Left hindlimb (tissue), 1 donor: ENCODE measurements around the gene KCNQ1OT1.

ENCODE experiments used
- DNase-seq: peaks from one replicate; pipeline ENCODE4 v3.0.0-alpha.2; 2018

The KCNQ1OT1 gene

DNA sequence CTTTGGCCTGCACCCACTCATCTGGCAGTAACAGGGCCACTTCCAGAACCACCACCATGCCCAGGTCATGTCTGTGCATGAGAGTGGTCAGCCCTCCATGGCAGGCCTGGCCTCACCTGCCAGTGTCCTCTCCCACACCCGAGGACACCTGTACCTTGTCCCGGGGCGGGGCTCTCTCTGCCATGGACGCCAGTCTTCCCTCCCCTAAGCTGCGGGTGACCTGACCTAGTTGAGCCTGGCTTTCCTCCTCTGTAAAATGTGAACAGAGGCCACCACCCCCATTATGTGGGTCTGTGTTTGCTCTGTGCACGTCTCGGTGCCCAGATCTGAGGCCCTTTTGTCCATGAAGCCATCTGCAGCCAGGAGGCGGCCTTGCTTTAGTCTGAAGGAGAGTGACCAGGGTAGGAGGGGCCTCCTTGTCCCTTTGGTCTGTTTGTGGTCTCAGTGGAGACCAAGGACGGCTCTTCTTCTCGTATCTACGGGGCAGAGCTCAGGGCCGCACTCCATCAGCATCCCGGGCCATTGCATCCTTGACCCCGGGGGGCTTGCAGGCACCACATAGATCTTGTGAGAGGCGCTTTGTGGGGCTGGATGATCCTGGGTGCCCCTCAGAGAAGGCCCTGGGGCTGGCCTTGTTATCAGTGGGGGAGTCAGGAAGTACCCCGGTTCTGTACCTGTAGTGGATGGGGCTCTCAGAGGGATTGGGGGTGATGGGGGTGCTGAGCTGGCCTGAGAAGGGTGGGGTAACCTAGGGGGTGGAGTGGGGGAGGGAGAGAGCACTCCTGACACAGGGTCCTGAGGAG, 133.4 kb downstream of the KCNQ1OT1 start:
- peak; percentile 22 for DNase-seq

DNA sequence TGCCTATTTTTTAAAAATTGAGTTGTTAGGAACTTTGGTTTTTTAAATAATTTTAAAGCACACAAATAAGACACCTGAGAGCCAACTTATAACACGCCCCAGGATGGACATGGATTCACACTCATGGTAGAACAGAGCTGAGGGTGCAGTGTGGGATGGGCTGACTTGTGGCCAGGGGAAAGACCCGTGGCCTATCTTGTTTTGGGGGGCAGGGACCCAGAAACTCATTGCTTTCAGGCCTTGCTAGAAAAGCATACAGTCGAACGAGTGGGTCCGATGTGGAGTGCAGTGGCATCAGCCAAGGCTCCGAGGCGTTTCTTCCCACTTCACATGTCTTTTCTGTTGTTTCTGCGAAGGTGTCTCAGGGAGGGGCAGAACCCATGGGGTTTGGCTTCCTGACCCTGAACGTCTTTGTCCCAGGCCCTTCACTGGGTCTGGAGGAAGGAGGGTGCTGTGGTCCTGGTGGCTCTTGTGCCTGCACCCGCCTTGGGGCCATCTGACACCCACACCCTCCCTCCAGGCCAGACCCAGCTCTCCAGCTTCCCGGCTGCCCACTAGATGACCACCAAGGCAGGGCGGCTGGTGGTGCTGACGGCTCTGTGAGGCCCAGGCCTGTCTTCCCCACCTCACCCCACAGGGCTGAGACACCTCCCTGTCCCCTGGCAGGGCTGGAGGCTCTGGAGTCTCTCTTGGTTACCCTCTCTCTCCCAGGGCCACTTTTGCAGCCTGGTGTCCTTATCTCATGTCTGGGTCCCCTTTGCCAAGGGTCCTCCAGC, 134.2 kb downstream of the KCNQ1OT1 start:
- no peak for DNase-seq

DNA sequence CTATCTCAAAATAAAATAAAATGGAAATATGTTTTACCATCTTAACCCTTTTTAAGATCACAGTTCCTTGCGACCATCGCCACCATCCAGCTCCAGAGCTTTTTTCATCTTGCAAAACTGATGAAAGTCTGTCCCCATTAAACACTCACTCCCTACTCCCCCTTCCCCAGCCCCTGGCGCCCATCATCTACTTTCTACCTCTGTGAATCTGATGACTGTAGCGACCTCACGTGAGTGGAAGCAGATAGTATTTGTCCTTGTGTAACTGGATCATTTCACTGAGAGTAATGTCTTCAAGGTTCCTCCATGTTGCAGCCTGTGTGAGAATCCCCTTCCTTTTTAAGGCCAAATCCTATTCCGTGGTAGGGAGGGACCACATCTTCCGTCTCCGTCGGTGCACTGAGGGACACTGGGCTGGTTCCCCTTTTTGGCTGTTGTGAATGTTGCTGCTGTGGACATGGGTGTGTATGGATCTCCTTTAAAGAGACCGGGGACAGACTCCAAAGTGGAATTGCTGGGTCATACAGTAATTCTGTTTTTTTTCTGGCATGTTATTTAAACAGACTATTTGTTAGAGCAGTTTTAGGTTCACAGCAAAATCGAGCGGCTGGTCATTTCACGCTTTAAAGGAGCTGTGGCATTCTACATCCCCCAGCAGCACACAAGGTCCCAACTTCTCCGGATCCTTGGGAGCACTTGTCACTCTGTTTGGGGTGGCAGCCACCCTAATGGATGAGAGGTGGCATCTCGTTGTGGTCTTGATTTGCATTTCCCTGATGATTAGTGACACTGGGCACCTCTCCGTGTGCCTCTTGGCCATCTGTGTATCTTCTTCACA, 135.0 kb downstream of the KCNQ1OT1 start:
- DNase-seq, result peak; percentile 26

DNA sequence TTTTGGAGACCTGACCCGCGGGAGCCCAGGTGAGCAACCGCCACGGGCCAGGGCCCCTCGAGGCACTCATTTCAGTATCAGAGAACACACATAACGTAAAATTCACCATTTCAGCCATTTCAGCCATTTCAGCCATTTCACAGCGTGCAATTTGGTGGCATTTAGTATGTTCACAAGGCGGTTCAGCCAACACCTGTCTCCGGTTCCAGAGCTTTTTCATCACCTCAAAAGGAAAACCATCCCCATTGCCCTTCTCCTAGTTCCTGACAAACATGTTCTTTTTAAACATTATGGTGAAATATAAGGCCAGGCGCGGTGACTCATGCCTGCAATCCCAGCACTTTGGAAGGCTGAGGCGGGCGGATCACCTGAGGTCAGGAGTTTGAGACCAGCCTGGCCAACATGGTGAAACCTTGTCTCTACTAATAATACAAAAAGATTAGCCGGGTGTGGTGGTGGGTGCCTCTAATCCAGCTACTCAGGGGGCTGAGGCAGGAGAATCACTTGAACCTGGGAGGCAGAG, 135.7 kb downstream of the KCNQ1OT1 start:
- no peak for DNase-seq

DNA sequence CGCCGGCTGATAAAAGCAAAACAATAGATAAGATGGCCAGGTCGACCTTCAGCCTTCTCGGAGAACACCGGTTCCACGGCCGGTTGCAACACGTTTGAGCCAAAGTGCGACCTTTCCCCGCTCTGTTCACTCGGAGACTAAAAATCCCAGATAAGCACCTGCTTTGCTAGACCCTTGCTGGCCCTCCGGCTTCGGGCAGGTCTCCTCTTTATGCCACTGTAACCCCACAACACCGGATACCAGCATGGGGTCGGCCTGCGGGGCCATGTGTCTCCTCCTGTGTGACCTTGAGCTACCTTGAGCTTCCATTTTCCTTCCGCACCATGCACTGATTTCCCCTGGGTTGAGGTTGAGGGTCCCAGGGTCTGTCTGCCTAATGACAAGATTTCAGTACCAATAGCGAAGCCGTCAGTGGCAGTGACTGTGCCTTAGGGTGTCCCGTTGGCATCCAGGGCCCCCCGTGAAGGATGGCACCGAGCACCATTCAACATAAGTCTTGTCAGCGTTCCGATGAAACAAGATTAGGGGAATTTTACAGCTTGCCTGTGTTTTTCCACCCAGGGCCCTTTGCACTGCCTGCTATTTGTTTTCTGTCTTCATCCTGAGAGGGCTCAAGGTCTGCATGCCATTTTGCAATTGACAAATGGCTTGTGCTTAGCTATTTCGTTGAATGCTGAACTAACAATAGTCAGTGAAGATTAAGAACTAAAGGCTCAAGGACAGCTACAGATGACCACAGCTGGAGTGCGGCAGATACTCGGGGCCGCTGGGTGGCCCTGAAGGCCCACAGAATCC, 136.4 kb downstream of the KCNQ1OT1 start:
- DNase-seq, result no peak

DNA sequence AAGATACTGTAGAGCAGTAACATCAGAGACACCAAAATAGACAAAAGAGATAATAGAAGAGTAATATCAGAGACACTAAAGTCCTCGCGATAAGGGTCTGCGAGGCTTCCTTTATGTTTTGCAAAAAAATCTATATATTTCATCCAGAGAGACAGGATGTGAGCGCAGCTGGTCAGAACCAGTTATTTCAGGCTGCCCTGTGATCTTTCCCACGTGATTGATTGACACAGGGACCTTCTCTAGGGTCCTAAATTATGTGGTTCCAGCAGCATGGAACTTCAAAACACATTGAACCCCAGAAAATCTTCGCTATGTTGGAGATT, 136.9 kb downstream of the KCNQ1OT1 start:
- no peak for DNase-seq

DNA sequence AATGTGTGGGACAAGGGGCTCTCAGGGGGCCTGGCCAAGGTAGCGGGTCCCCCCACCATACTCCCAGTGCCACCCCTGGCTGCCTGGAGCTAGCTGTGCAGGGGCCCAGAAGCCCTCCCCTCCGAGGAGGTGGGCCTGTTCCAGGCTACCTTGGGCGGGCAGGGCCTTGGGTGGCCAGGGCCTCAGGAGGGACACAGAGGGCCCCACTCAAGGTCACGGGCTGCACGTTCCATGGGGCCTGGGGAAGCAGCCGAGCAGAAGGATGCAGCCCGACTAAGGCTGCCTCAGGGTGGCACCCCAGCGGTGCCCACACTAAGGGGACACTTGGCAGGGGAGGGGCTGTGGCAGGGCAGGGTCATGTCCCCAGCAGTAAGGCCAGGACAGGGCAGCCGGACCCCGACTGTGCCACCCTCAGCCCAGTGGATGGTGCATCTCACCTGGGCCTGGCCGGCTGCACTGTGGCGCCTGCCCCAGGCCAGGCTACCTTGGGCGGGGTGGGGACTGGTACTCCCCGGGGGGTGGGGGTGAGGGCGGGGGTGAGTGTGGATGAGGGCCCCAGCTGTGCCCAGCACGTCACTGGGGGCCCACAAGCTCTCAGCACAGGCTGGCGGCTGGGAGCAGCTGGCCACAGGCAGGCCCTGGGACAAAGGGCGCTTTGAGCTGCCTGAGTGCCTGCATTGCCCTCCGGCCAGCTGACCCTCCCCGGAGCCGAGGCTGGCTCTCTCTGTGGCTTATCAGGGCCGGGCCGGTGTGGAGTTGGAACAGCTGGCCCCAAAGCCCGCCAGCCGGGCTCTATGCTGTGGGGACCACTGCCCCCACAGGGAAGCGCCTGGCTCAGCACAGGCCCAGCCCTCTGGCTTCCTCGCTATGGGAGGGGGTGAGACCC, 137.9 kb downstream of the KCNQ1OT1 start:
- peak; percentile 61 for DNase-seq

DNA sequence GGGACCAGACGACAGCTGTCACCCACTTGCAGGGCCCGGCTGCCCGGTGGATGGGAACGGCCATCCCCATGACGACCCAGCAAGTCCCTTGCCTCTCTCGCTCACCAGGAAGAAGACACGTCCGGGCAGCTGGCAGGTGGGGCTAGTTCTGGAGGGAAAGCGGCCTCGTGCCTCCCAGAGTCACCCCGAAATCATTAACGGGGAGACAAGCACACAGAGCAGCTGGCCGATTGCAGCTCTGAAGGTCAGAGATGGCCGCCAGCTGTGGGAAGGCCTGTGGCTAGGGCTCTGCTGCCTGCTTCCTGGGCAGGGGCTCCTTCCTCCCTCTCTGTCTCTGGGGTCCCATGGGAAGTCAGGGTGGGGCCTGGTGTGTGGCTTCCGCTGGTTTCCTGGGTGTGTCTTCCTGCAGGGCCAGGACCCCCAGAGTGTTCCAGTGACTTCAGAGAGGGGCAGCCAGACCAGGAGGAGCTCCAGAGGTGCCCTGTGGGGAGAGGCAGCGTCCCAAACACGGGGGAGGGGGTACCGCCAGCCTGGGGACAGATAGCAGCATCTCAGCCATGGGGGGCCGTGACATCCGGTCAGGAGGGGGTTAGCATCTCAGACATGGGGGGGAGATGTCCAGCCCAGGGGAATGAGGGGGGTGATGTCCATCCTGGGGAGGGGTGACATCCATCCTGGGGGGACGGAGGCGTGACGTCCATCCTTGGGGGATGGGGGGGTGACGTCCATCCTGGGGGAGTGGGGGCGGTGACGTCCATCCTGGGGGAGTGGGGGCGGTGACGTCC, 140.1 kb downstream of the KCNQ1OT1 start:
- DNase-seq, result peak; percentile 35

DNA sequence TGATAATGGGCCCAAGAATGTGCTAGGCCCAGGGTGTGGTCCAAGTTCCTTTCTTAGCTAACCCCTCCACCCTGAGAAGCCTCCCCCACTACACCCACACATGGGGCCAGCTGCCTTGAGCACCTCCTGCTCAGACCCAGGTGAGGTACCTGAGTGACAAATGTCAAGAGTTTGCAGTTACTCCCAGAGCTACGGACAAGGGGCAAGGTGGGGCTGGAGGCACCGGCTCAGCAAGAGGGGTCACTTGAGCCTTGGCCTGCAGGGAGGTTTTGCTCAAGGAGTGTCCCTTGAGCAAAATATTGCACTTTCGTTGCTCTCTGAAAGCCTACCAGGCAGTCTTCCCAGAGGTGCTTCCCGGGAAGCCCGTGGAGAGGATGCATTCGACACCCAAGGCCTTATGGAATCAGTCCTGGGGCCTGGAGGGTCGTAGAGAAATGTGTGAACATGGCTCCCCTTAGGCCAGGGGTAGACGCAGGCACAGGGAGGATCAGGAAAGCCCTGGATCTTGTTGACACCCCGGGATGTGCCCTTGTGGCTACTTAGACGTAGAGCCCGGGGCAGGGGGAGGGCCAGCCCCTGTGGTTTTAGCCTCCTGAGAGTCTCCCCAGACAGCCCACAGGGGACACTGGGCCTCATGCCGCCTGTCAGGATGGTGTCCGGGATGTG, 140.8 kb downstream of the KCNQ1OT1 start:
- DNase-seq, result peak; percentile 25

DNA sequence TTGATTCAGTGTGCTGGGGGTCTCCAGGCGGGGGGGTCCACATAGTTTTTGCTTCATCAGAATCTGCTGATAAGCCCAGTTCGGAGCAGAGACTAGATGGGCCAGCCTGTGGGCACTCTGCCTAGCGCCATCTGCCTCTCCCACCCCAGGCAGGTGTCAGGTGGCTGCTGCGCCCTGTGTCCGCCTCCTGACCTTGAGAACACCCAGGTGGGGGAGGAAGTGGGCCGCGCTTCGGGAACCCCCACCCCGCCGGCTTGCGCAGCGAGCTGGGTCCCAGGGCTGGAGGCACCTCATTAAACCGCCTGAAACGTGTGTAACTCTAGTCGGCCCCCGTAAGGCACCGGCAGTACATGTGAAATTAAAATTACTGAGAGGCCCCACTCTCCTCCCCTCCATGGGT, 141.4 kb downstream of the KCNQ1OT1 start:
- DNase-seq, result peak; percentile 34
